ENCODE measurements around the gene FBXW2.

DNA sequence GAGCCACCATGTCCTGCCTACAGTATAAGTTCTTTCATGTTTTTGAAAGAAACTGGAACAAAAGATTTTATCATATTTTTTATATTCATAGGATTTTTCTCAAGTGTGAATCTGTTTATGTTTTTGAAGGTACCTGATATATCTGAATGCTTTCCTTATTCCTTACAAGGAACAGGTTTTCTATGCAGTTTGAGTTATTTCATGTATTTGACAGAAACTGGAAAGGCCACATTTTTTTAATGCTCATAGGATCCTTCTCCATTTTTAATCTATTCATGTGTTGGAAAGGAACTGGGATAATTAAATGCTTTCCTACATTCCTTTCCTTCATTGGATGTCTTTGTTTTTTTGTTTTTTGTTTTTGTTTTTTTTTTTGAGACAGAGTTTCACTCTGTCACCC is 15.7 kb upstream of the FBXW2 start:
- no peak for TF ChIP-seq POLR2A (IDR thresholded peaks at IDR 0.05)
- TF ChIP-seq, protein P1, sequence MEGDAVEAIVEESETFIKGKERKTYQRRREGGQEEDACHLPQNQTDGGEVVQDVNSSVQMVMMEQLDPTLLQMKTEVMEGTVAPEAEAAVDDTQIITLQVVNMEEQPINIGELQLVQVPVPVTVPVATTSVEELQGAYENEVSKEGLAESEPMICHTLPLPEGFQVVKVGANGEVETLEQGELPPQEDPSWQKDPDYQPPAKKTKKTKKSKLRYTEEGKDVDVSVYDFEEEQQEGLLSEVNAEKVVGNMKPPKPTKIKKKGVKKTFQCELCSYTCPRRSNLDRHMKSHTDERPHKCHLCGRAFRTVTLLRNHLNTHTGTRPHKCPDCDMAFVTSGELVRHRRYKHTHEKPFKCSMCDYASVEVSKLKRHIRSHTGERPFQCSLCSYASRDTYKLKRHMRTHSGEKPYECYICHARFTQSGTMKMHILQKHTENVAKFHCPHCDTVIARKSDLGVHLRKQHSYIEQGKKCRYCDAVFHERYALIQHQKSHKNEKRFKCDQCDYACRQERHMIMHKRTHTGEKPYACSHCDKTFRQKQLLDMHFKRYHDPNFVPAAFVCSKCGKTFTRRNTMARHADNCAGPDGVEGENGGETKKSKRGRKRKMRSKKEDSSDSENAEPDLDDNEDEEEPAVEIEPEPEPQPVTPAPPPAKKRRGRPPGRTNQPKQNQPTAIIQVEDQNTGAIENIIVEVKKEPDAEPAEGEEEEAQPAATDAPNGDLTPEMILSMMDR (IDR thresholded peaks at IDR 0.05) = no peak
